CD14-positive monocyte (primary cell): Measurements from ENCODE around the gene TIMM17B. TPM values are rescaled to one million over a fixed set of nuclear protein-coding genes. Genes with fewer than 3 reads are reported as not detected.

ENCODE experiments used
- DNase-seq, 3 donors: peaks; one replicate each; pipeline ENCODE4 v3.0.0-alpha.2; 2011 to 2022
- H2AFZ ChIP-seq: 2 replicates; pipeline ENCODE4 v1.6.0; 2012; ENCODE audit warnings: mild to moderate bottlenecking, low read depth, low read length, inconsistent platforms; ENCODE audit not compliant: insufficient read depth, poor library complexity, severe bottlenecking
- H3K27ac ChIP-seq, 2 donors: 1 replicate in 1 of 2; 2 replicates in 1 of 2; pipeline ENCODE4 v1.5.1; 2012 to 2013; ENCODE audit warnings: low read length in 2 of 2, control low read depth in 1 of 2, inconsistent platforms in 1 of 2, low read depth in 1 of 2, mild to moderate bottlenecking in 1 of 2
- H3K27me3 ChIP-seq, 2 donors: one replicate each; pipeline versions ENCODE4 v1.6.0 to v1.6.1; 2011 to 2013; ENCODE audit warnings: low read length in 2 of 2; ENCODE audit not compliant: control insufficient read depth in 2 of 2, insufficient read depth in 2 of 2
- H3K36me3 ChIP-seq, 2 donors: replicated peaks in 1 of 2; 1 replicate in 1 of 2; 2 replicates in 1 of 2; pipeline versions ENCODE4 v1.5.1 to v1.6.1; 2012 to 2013; ENCODE audit warnings: low read length in 2 of 2, control low read depth in 1 of 2, inconsistent platforms in 1 of 2, mild to moderate bottlenecking in 1 of 2; ENCODE audit not compliant: insufficient read depth in 2 of 2, control insufficient read depth in 1 of 2
- H3K4me1 ChIP-seq, 2 donors: 1 replicate in 1 of 2; 2 replicates in 1 of 2; pipeline versions ENCODE4 v1.5.1 to v1.6.1; 2012 to 2013; ENCODE audit warnings: low read length in 2 of 2, control low read depth in 1 of 2, inconsistent platforms in 1 of 2, mild to moderate bottlenecking in 1 of 2, moderate library complexity in 1 of 2; ENCODE audit not compliant: insufficient read depth in 2 of 2, control insufficient read depth in 1 of 2
- H3K4me2 ChIP-seq: replicated peaks from 2 replicates; pipeline ENCODE3; 2012; ENCODE audit warnings: low read length, moderate library complexity, mild to moderate bottlenecking; ENCODE audit not compliant: poor library complexity, severe bottlenecking; ENCODE audit errors: extremely low read depth
- H3K4me3 ChIP-seq, 3 experiments: fragments of 200-600 bp in 1 of 3; sonication (generic) in 1 of 3; replicated peaks in 1 of 3; 1 replicate in 2 of 3; 2 replicates in 1 of 3; pipeline ENCODE4 v1.5.1; 2011 to 2013; ENCODE audit warnings: low read length in 3 of 3, mild to moderate bottlenecking in 3 of 3, control low read depth in 2 of 3, low read depth in 2 of 3, inconsistent platforms in 1 of 3, moderate library complexity in 1 of 3
- H3K79me2 ChIP-seq: 2 replicates; pipeline ENCODE4 v1.6.0; 2012; ENCODE audit warnings: mild to moderate bottlenecking, control low read depth, inconsistent platforms, low read length, moderate library complexity; ENCODE audit not compliant: insufficient read depth
- H3K9ac ChIP-seq: 2 replicates; pipeline ENCODE4 v1.6.0; 2017; ENCODE audit warnings: low read length, mild to moderate bottlenecking; ENCODE audit not compliant: insufficient read depth, poor library complexity, severe bottlenecking
- H3K9me3 ChIP-seq, 2 donors: replicated peaks in 1 of 2; 1 replicate in 1 of 2; 2 replicates in 1 of 2; pipeline versions ENCODE4 v1.5.1 to v1.6.1; 2012 to 2013; ENCODE audit warnings: low read length in 2 of 2, control low read depth in 1 of 2; ENCODE audit not compliant: control insufficient read depth in 1 of 2, insufficient read depth in 1 of 2
- H4K20me1 ChIP-seq: 2 replicates; pipeline ENCODE4 v1.6.0; 2012; ENCODE audit warnings: mild to moderate bottlenecking, low read length, control low read depth, moderate library complexity; ENCODE audit not compliant: insufficient read depth
- H3K27ac Mint-ChIP-seq, 7 donors: one replicate each; pipeline ENCODE4 v1.8.0; 2020; ENCODE audit warnings: mild to moderate bottlenecking in 7 of 7, mixed read lengths in 7 of 7, moderate library complexity in 6 of 7, inconsistent platforms in 2 of 7
- H3K27me3 Mint-ChIP-seq, 3 donors: one replicate each; pipeline ENCODE4 v1.8.0; 2021 to 2022; ENCODE audit warnings: low read depth in 3 of 3, mild to moderate bottlenecking in 3 of 3, mixed read lengths in 3 of 3, moderate library complexity in 3 of 3, inconsistent platforms in 1 of 3
- H3K36me3 Mint-ChIP-seq, 2 donors: one replicate each; pipeline ENCODE4 v1.8.0; 2020; ENCODE audit warnings: mixed read lengths in 2 of 2, inconsistent platforms in 1 of 2, mild to moderate bottlenecking in 1 of 2
- H3K4me1 Mint-ChIP-seq: one replicate; pipeline ENCODE4 v1.8.0; 2020; ENCODE audit warnings: mild to moderate bottlenecking, mixed read lengths
- H3K4me3 Mint-ChIP-seq, 2 donors: one replicate each; pipeline ENCODE4 v1.8.0; 2020; ENCODE audit warnings: mild to moderate bottlenecking in 2 of 2, mixed read lengths in 2 of 2, moderate library complexity in 1 of 2
- H3K9me3 Mint-ChIP-seq, 7 donors: one replicate each; pipeline ENCODE4 v1.8.0; 2020 to 2022; ENCODE audit warnings: mixed read lengths in 7 of 7, mild to moderate bottlenecking in 6 of 7, moderate library complexity in 6 of 7, inconsistent platforms in 2 of 7
- CTCF ChIP-seq: fragments of 200-600 bp; IDR thresholded peaks from one replicate; pipeline ENCODE4 v1.8.0; 2022; ENCODE audit warnings: antibody characterized with exemption, mild to moderate bottlenecking
- WGBS: methylation state at CpG from one replicate; pipeline ENCODE4 v1.1.5; 2013; ENCODE audit warnings: missing lambda C conversion rate; ENCODE audit not compliant: insufficient coverage; 5-methylcytosine and 5-hydroxymethylcytosine counted together
- intact Hi-C, 2 donors: fragments of 100-400 bp; cut with micrococcal nuclease; formaldehyde crosslinking; loops; one replicate each; pipeline versions ENCODE4 v1.15.0 to v1.15.1; 2023
- polyA plus RNA-seq, 3 donors: library from polyadenylated mRNA; depleted of rRNA in 1 of 3; unstranded in 2 of 3; stranded (reverse) in 1 of 3; fragments of 300-500 nt in 2 of 3; fragments of >200 nt in 1 of 3; fragmentation: Illumina TruSeq in 2 of 3; gene quantifications; 1 replicate in 2 of 3; 2 replicates in 1 of 3; pipeline ENCODE4 v1.2.3, GENCODE V29; 2012 to 2021

Gene TIMM17B
- polyA plus RNA-seq, 3 donors: 52.2 to 86.9 (median 86.8) TPM

GRCh38 chrX:48935301-48935670 lies 37.7 kb upstream of the TIMM17B start:
- Mint-ChIP-seq H3K4me3 (no peak overlapping the region), H3K9me3 (peaks cover 0 to 3% (median 0%) of the 10 kb centered on the region in 7 donors), H3K36me3 (peaks cover 32 to 59% of the 10 kb centered on the region in 2 donors), H3K4me1 (peaks cover 44% of the 10 kb centered on the region), H3K27me3 (peaks cover 0 to 3% (median 1%) of the 10 kb centered on the region in 3 donors), H3K27ac (peak overlapping the region in 6 of 7 donors; percentile 35 to 81 (median 58))
- no peak overlapping the region for H3K4me2 ChIP-seq
- H2AFZ ChIP-seq: no peak overlapping the region
- H3K36me3 ChIP-seq: peaks cover 27 to 39% of the 10 kb centered on the region in 2 donors
- H3K79me2 ChIP-seq: peaks cover 29% of the 10 kb centered on the region
- peaks cover 9% of the 10 kb centered on the region for H4K20me1 ChIP-seq
- no peak for TF ChIP-seq CTCF
- no peaks in the 10 kb centered on the region for H3K27me3 ChIP-seq
- H3K27ac ChIP-seq: peak overlapping the region in 1 of 2 donors; percentile 42
- no peak overlapping the region for H3K9ac ChIP-seq
- no peak overlapping the region for H3K4me3 ChIP-seq
- no peak for DNase-seq
- peaks cover 39 to 40% of the 10 kb centered on the region in 2 donors for H3K4me1 ChIP-seq
- no CpG with 5 or more reads among the region's 1 CpG for WGBS
- no peaks in the 10 kb centered on the region for H3K9me3 ChIP-seq
- intact Hi-C loops: no loop called here

- Histone ChIP-seq H3K79me2 (peaks cover 23% of the 10 kb centered on the region), H3K9ac (no peak overlapping the region), H3K4me2 (no peak overlapping the region), H2AFZ (no peak overlapping the region), H3K4me1 (peaks cover 34 to 39% of the 10 kb centered on the region in 2 donors), H3K27ac (peak overlapping the region in 1 of 2 donors; percentile 42), H3K4me3 (no peak overlapping the region), H3K27me3 (no peaks in the 10 kb centered on the region), H3K9me3 (no peaks in the 10 kb centered on the region), H3K36me3 (peaks cover 25 to 39% of the 10 kb centered on the region in 2 donors), H4K20me1 (peaks cover 9% of the 10 kb centered on the region)
- DNase-seq: peak in 1 of 3 donors; percentile 48
- no peak overlapping the region for H3K4me3 Mint-ChIP-seq
- H3K9me3 Mint-ChIP-seq: peaks cover 0 to 5% (median 0%) of the 10 kb centered on the region in 7 donors
- no peak for TF ChIP-seq CTCF
- intact Hi-C loops: no loop called here
- no CpG with 5 or more reads among the region's 7 CpGs for WGBS
- H3K27me3 Mint-ChIP-seq: peaks cover 0 to 3% (median 1%) of the 10 kb centered on the region in 3 donors
- peak overlapping the region; percentile 35 to 84 (median 65) for H3K27ac Mint-ChIP-seq
- peaks cover 41% of the 10 kb centered on the region for H3K4me1 Mint-ChIP-seq
- peaks cover 32 to 58% of the 10 kb centered on the region in 2 donors for H3K36me3 Mint-ChIP-seq
These were observed 37.2 kb upstream of the TIMM17B start for GRCh38 chrX:48934581-48935300.
